GM18498 (cell line): ENCODE data around the gene ITGAL.
"Not testable (repeated sequence)": the region's sequence is repeated elsewhere in the genome, so short reads cannot be mapped to it uniquely, and the experiment has no call there.

Experiments
- ATAC-seq: cut with Tn5 transposase; IDR thresholded peaks from one replicate; pipeline ENCODE4 v1.9.1; 2021; ENCODE audit warnings: mild to moderate bottlenecking, moderate library complexity; ENCODE audit not compliant: unreplicated experiment

The ITGAL gene

DNA sequence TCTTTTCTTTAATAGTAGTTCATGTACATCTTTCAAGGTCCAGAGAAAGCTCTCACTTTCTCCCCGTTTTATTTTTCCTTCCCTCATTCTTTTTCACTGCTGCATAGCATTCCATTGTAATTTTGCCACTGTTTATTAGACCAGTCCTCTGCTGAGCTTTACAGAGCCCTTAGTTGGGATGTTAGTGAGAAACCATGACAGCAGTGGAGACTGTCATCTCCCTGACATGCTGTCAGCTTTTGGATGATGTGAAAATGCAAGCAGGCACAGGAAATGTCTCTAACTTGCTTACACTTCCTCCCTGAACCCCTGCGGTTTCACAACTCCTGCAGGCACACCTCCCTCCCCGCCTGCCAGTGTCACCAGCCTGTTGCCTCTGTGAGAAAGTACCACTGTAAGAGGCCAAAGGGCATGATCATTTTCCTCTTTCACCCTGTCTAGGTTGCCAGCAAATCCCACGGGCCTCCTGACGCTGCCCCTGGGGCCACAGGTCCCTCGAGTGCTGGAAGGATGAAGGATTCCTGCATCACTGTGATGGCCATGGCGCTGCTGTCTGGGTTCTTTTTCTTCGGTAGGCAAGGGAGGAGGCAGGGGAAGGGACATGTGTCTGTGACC is at the start of gene ITGAL:
Gene ITGAL (plus strand): TSS at position 415 of the 615 bp plus-strand sequence. CDS start 96 bp downstream, at position 511.
- peak; percentile 66 for ATAC-seq

DNA sequence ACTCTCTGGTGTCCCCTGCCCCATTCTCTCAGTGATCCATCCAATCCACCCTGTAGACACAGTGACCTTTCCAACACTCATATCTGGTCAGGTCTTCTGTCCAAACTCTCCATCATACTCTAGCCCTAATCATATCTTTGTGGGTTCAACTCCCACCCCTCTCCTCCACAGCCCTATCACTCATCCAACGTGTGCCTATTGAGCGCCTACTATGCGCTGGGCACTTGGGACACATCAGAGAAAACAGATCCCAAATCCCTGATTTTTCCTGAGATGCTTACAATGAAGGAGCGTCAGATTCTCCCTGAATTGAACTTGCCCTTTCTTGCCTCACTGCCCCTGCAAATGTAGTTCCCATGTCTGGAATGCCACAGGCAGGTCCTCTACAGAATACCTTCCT is 44.5 kb upstream of the ITGAL start:
- no peak for ATAC-seq

DNA sequence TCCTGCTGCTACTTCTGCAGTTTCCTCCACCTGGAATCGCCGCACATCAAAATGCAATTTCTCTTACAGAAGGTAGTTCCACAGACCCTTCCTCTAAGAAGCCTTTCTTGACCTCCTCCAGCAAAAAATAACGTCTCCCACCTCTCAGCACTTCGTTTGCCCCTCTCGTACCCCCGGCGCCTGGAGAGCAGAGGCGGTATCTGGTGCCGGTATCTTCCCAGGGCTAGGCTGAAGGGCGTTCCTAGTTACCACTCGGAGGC is 43.2 kb upstream of the ITGAL start:
- no peak for ATAC-seq

DNA sequence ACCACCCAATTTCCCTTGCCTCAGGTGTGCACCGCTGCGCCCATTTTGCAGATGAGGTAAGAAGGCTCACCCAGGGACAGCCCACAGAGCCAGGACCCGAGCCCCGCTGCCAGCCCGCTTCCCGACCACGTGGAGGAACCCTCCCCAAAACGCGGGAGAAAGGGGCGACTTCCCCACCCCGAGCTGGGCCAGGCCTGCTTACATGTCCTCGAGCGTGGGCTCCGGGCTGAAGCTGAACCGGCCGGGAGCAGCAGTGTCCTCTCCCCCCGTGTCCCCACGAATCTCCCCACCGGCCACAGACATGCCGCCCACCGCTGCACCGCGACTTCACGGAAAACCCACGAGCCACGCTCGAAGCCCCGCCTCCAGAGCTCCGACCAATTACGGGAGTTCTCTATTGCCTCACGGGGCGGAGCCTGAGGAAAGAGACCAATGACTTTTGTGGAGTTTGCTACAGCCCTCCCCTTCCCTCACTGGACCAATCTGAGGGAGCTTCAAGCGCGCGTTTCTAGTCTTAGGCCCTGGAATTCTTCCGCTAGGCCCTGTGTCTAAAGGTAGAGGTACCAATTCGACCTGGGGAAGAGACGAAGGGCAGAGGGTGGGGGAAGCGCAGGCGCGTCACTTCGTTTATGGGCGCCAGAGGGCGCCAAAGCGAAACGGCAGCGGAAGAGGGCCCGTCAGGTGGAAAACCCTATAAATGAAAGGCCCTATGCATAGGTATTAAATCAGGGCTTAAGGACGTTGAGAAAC is 42.7 kb upstream of the ITGAL start, which contains the start of gene DCTPP1:
Gene DCTPP1 (minus strand): TSS at position 353 of the 750 bp plus-strand sequence. CDS start 50 bp downstream, at position 303.
- ATAC-seq: peak; percentile 97

DNA sequence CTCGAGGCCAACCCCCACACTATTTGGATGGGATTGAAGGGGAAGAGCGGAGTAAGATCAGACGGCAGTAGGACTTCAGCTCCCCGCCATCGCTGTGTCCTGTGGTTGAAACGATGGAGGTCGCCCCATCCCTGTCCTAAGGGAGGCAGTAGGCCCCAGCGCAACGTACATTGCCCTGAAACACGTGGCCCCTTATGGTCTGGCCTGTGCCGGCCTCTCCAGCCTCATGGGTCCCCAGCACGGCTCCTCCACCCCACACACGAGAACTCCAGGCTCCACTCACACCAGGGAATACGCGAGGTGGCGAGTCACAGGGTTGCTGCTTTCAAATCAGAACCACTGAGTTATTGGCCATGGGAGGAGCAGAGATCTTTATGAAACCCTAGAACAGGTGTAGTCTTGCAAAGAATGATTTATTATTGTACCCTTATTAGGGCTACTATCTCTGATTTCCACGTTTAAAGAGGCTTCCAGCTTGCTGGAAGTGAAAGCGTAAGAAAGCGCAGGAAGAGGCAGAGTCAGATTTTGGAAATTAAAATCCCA is 42.0 kb upstream of the ITGAL start:
- ATAC-seq: peak; percentile 16

DNA sequence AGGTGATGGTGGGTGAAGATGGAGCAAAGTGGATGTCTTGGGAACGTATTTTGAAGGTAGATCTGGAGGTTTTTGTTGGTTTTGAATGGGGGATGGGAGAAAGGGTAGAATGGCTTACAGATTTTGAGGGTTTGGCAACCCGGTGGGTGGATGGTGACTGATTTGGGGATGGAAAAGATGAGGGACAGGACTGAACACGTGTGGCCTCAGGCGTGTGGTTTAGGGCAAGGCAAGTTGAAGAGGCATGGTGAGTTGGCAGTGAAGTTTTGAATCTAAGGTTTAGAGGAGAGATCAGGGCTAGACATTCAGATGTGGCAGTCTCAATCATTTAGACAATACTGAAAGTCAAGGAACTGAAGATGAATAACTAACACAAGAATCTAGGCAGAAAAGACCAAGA is 37.7 kb upstream of the ITGAL start:
- no peak for ATAC-seq

DNA sequence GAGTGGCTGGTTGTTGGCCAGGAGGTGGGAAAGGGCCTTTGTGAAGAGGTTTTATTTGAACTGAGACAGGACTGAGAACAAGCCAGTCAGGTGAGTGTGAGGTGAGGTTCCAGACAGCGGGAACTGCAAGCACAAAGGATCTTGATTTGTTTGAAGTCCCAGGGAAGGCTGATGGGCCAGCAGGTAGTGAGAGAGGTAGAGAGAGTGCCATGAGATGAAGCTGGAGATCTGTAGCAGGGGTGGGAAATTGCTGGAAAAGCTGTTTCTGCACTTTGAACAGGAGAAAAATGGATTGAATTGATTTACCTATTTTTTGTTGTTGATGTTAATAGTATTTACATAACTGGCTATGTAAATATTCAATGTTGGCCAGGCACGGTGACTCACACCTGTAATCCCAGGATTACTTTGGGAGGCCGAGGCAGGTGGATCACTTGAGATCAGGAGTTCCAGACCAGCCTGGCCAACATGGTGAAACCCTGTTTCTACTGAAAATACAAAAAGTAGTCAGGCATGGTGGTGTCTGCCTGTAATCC is 35.0 kb upstream of the ITGAL start:
- ATAC-seq: no peak

DNA sequence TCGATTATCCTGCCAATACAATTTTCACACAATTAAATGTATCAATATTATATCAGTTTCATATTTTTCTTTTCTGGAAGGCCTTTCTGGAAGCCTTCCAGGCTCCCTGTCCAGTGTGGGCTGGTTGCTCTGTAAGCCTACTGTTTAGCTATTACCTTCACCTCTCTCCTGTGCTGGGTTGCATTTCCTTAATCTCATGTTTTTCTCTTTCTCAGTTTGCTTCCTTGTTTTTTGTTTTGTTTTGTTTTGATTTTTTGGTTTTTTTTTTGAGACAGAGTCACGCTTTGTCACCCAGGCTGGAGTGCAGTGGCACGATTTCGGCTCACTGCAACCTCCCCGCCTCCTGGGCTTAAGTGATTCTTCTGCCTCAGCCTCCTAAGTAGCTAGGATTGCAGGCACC is 33.7 kb upstream of the ITGAL start:
- no peak for ATAC-seq

DNA sequence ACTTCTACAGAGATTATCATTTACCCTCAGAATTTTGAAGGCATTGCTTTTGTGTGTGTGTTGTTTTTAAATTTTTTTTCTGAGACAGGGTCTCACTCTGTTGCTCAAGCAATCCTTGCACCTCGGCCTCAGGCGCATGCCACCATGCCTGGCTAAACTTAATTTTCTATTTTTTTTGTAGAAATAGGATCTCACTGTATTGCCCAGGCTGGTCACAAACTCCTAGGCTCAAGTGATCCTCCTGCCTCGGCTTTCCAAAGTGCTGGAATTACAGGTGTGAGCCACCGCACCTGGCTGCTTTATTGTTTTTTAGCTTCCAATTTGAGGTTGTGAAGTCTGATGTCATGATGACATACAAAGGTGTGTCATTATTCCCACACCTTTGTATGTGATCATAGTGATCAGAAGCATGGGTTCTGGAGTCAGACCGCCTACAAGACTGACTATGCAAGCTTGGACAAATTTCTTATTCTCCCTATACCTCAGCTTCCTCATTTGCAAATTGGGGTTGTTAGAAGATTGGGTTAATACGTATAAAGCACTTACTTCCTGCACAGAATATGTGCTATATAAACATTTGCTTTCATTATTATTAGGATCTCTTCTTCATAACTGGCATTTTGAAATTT is 32.7 kb upstream of the ITGAL start:
- no peak for ATAC-seq

DNA sequence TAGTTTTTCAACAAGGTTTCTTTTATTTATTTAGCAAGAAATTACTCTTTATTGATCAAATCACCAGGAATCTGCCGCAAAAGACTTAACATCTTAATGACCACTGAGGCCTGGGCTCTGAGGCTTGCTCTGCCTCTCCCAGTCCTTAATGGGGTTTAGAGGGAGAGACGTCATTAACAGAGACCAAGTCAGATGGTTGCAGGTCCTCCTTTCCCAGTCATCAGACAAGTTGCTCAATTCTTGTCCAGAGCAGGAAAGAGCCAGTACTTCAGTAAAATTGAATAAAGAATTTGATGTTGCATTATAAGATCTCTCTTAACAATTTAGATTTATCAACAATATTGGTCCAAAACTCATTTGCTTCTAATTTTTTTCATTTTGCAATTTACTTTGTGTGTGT is 28.9 kb upstream of the ITGAL start:
- no peak for ATAC-seq

DNA sequence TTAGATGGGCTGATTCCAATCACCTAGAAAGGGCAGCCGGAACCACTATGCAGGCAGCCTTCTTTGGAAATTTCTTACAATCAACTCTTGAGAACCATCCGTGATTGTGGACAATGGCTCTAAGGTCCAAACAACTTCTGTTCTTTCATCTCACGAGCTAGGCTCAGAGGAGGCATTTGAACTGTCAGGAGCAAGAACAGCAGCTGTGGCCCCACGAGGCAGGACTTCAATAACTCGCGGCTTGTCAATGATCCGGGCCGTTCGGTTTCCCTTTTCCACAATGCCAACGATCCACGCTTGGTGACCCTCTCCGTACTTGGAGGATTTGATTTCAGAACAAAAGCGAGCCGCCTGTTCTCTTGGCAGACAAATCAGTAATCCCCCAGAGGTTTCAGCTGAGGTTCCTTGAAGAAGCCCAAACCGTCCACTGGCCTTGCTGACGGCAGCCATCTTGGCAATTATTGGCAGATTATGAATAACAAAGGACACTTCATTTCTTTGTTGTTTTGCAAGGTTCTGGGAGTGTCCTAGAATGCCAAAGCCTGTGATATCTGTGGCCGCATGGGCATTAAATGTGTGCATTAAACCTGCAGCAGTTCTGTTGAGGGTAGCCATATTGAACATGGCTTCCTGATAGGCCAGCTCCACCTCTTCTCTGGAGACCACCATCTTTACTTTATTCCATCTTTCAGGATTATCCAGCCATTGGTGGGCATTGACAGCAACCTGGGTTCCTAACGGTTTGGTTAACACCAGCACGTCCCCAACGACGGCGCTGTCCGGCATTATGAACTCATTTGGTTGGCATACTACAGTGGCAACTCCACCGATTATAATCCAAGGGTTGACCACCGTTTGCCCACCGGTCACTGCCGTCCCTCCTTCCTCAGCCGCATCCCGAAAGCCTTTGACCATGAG is 28.1 kb upstream of the ITGAL start:
- no peak for ATAC-seq

DNA sequence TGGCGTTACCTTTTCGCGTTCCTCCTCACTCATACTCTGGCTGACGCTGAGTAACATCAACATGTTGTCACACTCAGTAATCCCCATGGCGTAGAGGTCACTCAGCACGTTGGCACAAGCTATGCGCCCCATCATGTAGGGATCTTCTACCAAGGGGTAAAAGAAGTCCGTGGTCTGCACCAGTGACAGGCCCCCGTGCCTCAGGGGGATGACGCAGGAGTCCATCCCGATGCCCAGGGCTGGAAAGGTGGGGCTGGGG is 27.5 kb upstream of the ITGAL start:
- no peak for ATAC-seq

DNA sequence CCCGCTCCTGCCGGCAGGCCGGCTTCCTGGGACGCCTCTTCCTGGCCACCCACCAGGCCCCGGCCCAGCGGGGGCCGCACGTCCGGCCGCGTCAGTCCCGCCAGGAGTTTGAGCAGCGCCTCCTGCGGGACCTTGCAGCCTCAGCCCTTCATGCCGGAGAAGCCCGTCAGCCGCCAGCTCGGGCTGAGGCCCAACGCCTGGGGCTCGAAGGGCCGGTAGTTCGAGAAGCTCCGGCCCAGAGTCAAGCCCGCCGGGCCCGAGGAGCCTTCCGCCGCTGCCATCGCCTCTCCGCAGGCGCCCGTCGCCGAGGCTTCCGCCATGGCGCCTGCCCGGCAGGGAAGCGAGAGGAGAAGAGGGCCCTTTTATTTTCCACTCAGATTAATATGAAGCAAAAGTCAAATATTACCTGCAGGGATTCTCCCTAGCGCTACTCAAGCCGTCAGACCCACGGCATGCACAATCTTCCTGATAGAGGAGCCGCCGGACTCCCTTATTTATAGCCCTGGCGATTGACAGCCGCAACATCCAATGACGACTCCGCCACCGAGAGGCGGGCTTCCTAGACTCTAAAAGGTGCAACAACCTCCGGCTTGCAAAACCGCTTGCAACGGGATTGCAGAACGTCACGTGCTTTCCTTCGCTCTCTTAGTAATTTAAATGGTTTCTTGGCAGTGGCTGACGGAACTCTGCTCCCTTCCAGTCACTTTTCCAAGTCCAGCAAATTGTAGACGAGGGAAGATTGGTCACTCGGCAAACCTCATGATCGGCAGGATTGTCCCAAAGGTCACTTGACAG is 26.9 kb upstream of the ITGAL start, which contains the start of gene SEPHS2:
Gene SEPHS2 (minus strand): TSS at position 467 of the 795 bp plus-strand sequence. CDS start 147 bp downstream, at position 320.
- ATAC-seq: peak; percentile 90

DNA sequence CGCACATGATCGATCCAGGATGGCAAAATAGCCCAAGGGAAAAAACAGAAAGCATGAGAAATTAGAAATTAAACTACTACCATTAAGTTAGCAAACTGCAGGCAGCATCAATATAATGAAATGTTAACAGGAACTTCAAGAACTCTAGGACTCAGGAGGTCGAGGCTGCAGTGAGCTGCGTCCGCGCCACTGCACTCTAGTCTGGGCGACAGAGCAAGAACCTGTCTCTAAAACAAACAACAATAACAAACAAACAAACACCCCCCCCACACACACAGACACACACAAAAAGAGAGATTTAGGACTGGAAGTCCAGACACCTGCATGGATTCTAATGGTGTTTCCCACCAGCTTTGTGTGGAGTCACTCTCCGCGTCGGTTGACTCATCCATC is 26.3 kb upstream of the ITGAL start:
- ATAC-seq: no peak

DNA sequence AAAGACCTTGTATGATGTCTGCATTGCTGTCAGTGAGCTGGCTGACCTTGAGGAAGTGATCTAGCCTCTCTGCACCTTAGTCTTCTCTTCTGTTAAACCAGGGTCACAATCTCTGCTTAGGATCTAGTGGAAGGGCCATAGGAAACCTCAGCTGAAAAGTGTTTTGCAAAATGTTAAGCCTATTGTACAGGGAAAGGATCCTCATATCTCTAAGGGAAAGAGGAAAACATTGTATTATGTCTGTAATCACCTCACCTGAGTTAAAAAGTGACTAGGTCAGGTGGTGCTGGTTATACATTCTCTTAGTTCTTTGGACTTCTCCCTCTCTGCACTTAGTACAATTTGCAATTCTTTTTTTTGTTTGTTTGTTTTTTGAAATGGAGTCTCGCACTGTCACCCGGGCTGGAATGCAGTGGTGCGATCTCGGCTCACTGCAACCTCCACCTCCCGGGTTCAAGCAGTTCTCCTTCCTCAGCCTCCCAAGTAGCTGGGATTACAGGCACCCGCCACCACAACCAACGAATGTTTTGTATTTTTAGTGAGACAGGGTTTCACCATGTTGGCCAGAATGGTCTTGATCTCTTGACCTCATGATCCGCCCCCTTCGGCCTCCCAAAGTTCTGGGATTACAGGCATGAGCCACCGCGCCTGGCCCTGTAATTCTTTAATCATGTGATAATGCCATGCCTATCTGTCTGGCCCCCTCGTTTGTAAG is 24.9 kb upstream of the ITGAL start:
- ATAC-seq: no peak

DNA sequence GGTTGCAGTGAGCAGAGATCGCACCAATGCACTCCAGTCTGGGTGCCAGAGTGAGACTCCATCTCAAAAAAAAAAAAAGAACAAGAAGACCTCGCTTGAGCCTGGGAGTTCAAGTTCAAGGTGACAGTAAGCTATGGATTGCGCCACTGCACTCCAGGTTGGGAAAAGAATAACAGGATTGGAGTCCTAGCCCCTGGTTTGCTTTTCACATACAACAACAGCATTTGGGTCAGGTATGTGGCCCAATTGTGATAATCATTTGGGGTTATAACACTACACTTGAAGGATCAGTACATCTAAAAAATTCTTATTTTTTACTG is 23.5 kb upstream of the ITGAL start:
- no peak for ATAC-seq

DNA sequence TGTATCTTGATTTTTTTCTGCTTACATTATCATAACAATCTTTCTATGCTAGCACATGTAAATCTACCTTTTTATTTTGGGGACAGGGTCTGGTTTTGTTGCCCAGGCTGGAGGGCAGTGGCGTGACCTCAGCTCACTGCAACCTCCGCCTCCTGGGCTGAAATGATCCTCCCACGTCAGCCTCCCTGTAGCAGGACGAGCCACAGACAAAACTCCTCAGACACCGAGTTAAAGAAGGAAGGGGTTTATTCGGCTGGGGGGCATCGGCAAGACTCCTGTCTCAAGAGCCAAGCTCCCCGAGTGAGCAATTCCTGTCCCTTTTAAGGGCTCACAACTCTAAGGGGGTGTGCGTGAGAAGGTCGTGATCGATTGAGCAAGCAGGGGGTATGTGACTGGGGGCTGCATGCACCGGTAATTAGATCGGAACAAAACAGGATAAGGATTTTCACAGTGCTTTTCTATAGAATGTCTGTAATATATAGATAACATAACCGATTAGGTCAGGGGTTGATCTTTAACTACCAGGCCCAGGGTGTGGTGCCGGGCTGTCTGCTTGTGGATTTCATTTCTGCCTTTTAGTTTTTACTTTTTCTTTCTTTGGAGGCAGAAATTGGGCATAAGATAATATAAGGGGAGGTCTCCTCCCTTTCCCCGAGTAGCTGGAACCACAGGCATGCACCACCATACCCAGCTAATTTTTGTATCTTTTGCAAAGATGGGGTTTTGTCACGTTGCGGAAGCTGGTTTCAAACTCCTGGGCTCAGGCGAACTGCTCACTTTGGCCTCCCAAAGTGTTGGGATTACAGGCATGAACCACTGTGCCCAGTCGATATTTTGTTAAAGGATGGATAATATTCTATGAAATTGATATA is 19.6 kb upstream of the ITGAL start:
- ATAC-seq: not testable (repeated sequence)

DNA sequence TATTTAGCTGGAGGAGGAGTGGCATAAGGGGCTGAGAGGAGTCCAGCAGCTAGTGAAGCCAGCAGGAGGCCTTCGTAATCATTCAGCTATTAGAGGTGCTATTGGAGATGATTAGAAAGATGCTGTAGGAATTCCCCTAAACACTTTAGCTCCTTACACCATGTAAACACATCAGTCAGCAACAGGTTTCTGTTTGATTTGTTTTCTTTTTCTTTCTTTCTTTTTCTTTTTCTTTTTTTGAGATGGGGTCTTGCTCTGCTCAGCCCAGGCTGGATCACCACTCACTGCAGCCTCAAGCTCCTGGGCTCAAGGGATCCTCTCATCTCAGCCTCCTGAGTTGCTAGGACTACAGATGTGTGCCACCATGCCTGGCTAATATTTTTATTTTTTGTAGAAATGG is 16.2 kb upstream of the ITGAL start:
- no peak for ATAC-seq

DNA sequence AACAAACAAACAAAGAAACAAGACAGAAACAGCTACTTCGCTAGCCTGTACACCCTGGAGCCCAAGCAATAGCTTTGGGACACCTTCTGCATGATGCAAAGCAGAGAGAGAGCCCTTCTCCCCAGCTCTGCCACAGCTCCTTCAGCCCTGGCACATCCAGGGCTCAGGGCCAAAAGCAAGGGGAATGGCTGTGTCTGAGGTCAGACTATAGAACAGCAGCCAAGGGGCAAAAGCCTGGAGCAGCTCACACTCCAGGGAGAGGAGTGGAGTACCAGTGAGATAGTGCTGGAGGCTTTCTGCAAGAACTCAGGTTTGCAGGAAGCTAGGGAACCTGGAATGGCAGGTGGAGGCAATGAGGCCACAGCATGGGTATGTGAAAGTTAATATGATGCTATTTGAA is 15.3 kb upstream of the ITGAL start:
- ATAC-seq: no peak
